HG02852 (cell line): ENCODE measurements around the gene RPL36AL.

ENCODE experiments used
- ATAC-seq: cut with Tn5 transposase; IDR thresholded peaks from one replicate; pipeline ENCODE4 v1.9.1; 2021; ENCODE audit warnings: mild to moderate bottlenecking, moderate library complexity; ENCODE audit not compliant: unreplicated experiment

RPL36AL gene

GRCh38 chr14:49582113-49582977 is 38.1 kb downstream of the RPL36AL start:
- ATAC-seq: no peak

GRCh38 chr14:49581209-49582112 is 39.0 kb downstream of the RPL36AL start:
- no peak for ATAC-seq

GRCh38 chr14:49579841-49580240 is 40.6 kb downstream of the RPL36AL start:
- no peak for ATAC-seq

GRCh38 chr14:49578141-49578540 is 42.3 kb downstream of the RPL36AL start:
- no peak for ATAC-seq

- no peak for ATAC-seq
Measured at GRCh38 chr14:49574038-49574437, 46.4 kb downstream of the RPL36AL start.

- ATAC-seq: no peak
Measured at GRCh38 chr14:49569281-49569680, 51.1 kb downstream of the RPL36AL start.
